GM19452 (cell line): ENCODE data around the gene ZNG1B.
A peak's percentile ranks its signal among the peaks of the same experiment; 100 is the strongest.
"Not testable (repeated sequence)": the region's sequence is repeated elsewhere in the genome, so short reads cannot be mapped to it uniquely, and the experiment has no call there.

Experiments
- ATAC-seq: cut with Tn5 transposase; IDR thresholded peaks from one replicate; pipeline ENCODE4 v1.9.1; 2021; ENCODE audit not compliant: unreplicated experiment

The ZNG1B gene

GRCh38 chr2:113503094-113504042 lies 65.9 kb downstream of the ZNG1B start:
- peak; percentile 78 for ATAC-seq

- not testable (repeated sequence) for ATAC-seq
Observed at GRCh38 chr2:113504081-113504480, 66.6 kb downstream of the ZNG1B start.

- not testable (repeated sequence) for ATAC-seq
Observed at GRCh38 chr2:113507394-113508140, 70.1 kb downstream of the ZNG1B start.

GRCh38 chr2:113508187-113508586 lies 70.7 kb downstream of the ZNG1B start:
- not testable (repeated sequence) for ATAC-seq

- ATAC-seq, result not testable (repeated sequence)
Observed at GRCh38 chr2:113510913-113511312, 73.4 kb downstream of the ZNG1B start.

GRCh38 chr2:113511859-113512258 lies 74.4 kb downstream of the ZNG1B start:
- not testable (repeated sequence) for ATAC-seq

- not testable (repeated sequence) for ATAC-seq
Observed at GRCh38 chr2:113515457-113515856, 78.0 kb downstream of the ZNG1B start.

GRCh38 chr2:113515995-113516394 lies 78.5 kb downstream of the ZNG1B start:
- ATAC-seq, result not testable (repeated sequence)

- not testable (repeated sequence) for ATAC-seq
Observed at GRCh38 chr2:113517025-113517424, 79.5 kb downstream of the ZNG1B start.

- ATAC-seq, result not testable (repeated sequence)
Observed at GRCh38 chr2:113520837-113521236, 83.3 kb downstream of the ZNG1B start.

- ATAC-seq, result not testable (repeated sequence)
Observed at GRCh38 chr2:113521492-113521891, 84.0 kb downstream of the ZNG1B start.

GRCh38 chr2:113524986-113525385 lies 87.5 kb downstream of the ZNG1B start:
- not testable (repeated sequence) for ATAC-seq

- ATAC-seq, result peak; percentile 82
Observed at GRCh38 chr2:113527350-113528045, 90.0 kb downstream of the ZNG1B start.

GRCh38 chr2:113528126-113528525 lies 90.6 kb downstream of the ZNG1B start:
- not testable (repeated sequence) for ATAC-seq

- ATAC-seq, result not testable (repeated sequence)
Observed at GRCh38 chr2:113528904-113529303, 91.4 kb downstream of the ZNG1B start.

- ATAC-seq, result not testable (repeated sequence)
Observed at GRCh38 chr2:113532991-113533390, 95.5 kb downstream of the ZNG1B start.

GRCh38 chr2:113536573-113536972 lies 99.1 kb downstream of the ZNG1B start:
- ATAC-seq, result not testable (repeated sequence)

GRCh38 chr2:113540834-113541203 lies 103.3 kb downstream of the ZNG1B start:
- ATAC-seq, result not testable (repeated sequence)

- ATAC-seq, result not testable (repeated sequence)
Observed at GRCh38 chr2:113541204-113541975, 103.9 kb downstream of the ZNG1B start.

- ATAC-seq, result not testable (repeated sequence)
Observed at GRCh38 chr2:113541976-113542485, 104.5 kb downstream of the ZNG1B start.
